Activated naive CD8-positive, alpha-beta T cell treated with anti-CD3 and anti-CD28 coated beads, Interleukin-2, amount 10 ng/mL, durations not matched to agents 7 days and 5 days (primary cell): Measurements from ENCODE around the gene CEP44. TPM values are rescaled to one million over a fixed set of nuclear protein-coding genes. Genes with fewer than 3 reads are reported as not detected.
"Not testable (repeated sequence)": the region's sequence is repeated elsewhere in the genome, so short reads cannot be mapped to it uniquely, and the experiment has no call there.

Source experiments
- ATAC-seq: fragments of 150-1000 bp; cut with Tn5 transposase; one replicate; pipeline ENCODE4 v1.10.0; 2021; ENCODE audit warnings: low read depth, moderate library complexity
- POLR2A ChIA-PET: fragments of 350-600 bp; sonication (Branson Sonifier 250); formaldehyde crosslinking; loops from one replicate; lab custom pipeline; 2021; ENCODE audit warnings: antibody characterized with exemption; lab: Charles Lee
- DNase-seq: peaks from one replicate; pipeline ENCODE4 v3.0.0; 2021
- H3K27ac Mint-ChIP-seq: one replicate; pipeline ENCODE4 v1.8.0; 2022; ENCODE audit warnings: mild to moderate bottlenecking, mixed read lengths
- H3K27me3 Mint-ChIP-seq: one replicate; pipeline ENCODE4 v1.8.0; 2022; ENCODE audit warnings: mild to moderate bottlenecking, moderate library complexity, mixed read lengths
- H3K36me3 Mint-ChIP-seq: one replicate; pipeline ENCODE4 v1.8.0; 2021; ENCODE audit warnings: mild to moderate bottlenecking, mixed read lengths
- H3K4me1 Mint-ChIP-seq: one replicate; pipeline ENCODE4 v1.8.0; 2021; ENCODE audit warnings: mixed read lengths
- H3K4me3 Mint-ChIP-seq: one replicate; pipeline ENCODE4 v1.8.0; 2022; ENCODE audit warnings: mild to moderate bottlenecking, moderate library complexity, mixed read lengths
- H3K9me3 Mint-ChIP-seq: one replicate; pipeline ENCODE4 v1.8.0; 2021; ENCODE audit warnings: mixed read lengths
- total RNA-seq, 2 experiments: library from RNA; stranded (reverse); gene quantifications; one replicate each; pipeline ENCODE4 v1.2.3, GENCODE V29; 2021

Gene CEP44
- total RNA-seq, 2 experiments from 2014 or later: 23.5 to 27.0 TPM

DNA sequence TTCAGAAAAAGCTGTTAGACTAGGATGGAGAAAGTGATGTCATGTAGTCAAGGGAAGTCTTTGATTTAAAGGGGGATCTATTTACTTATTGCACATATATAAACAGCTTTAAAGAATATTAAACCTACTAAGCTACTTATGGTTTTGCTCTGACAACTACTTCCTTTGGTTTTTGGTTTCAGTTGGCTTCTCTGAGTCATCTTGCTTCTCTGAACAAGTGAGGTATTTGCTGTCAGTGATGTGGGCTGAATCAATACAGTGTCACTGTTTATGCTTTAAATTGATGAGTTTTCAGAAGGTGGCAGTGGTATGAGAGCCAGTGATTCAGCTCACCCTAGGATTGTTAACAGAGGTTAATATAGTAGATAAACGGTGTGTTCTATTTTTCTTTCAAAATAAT lies 75.1 kb downstream of the CEP44 start:
- no peak for DNase-seq
- Mint-ChIP-seq H3K27ac (no peak overlapping the region), H3K27me3 (peaks cover 14% of the 10 kb centered on the region), H3K4me3 (peak overlapping the region; percentile 28), H3K4me1 (peaks cover 10% of the 10 kb centered on the region), H3K9me3 (no peaks in the 10 kb centered on the region), H3K36me3 (no peaks in the 10 kb centered on the region)
- peak; percentile 96 for ATAC-seq
- POLR2A ChIA-PET: no interaction called here

DNA sequence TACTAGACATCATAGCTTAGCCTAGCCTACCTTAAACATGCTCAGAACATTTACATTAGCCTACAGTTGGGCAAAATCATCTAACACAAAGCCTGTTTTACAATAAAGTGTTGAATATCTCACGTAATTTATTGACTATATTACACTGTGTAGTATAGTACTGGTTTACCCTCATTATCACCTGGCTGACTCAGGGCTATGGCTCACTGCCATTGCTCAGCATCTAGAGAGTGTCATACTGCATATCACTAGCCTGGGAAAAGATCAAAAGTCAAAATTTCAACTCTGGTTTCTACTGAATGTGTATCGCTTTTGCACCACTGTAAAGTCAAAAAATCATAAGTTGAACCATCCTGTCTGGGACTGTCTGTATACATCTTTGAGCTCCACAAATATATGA lies 78.6 kb downstream of the CEP44 start:
- peaks cover 10% of the 10 kb centered on the region for H3K4me1 Mint-ChIP-seq
- POLR2A ChIA-PET: no interaction called here
- no peak overlapping the region for H3K27ac Mint-ChIP-seq

DNA sequence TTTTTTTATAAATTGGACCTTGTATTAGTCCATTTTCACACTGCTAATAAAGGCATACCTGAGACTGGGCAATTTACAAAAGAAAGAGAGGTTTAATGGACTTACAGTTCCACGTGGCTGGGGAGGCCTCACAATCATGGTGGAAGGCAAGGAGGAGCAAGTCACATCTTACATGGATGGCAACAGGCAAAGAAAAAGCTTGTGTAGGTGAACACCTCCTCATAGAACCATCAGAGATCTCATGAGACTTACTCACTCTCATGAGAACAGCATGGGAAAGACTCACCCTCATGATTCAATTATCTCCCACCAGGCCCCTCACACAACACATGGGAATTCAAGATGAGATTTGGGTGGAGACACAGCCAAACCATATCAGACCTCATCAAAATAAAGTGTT lies 80.1 kb downstream of the CEP44 start:
- H3K9me3 Mint-ChIP-seq, POLR2A ChIA-PET: not testable (repeated sequence)

More for the DNA sequence above, 78.6 kb downstream of the CEP44 start:
- Mint-ChIP-seq H3K27me3 (peaks cover 9% of the 10 kb centered on the region), H3K4me3 (no peak overlapping the region), H3K36me3 (no peaks in the 10 kb centered on the region), H3K9me3 (no peaks in the 10 kb centered on the region)
- DNase-seq (no peak), ATAC-seq (no peak)

DNA sequence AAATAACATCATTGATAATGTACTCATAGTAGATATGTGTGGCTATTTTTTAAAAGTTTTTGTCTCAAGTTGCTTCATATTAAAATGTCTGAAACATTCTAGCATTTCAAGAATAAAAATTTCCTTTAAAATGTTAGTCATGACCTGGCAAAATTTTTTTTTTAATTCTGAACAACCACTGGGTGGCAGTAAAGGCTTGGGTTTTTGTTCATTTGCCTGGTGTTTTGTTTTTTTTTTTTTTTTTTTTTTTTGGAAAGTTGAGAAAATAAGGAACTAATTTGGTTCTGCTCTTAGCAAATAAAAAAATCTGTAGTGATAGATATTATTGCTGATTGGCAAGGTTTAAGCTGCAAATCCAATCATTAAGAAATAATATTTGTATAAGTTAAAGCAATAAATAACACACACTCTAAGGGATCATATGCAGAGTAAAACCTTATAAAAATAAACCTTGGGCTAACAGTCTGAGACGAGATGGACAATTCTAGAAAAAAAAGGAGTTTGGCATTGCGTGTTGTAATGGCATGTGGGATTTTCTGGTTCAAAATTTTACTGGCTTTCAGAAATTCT lies 81.4 kb downstream of the CEP44 start:
- Mint-ChIP-seq H3K27ac (no peak overlapping the region), H3K36me3 (no peaks in the 10 kb centered on the region), H3K9me3 (no peaks in the 10 kb centered on the region), H3K4me1 (no peaks in the 10 kb centered on the region), H3K4me3 (no peak overlapping the region), H3K27me3 (peaks cover 7% of the 10 kb centered on the region)
- POLR2A ChIA-PET: no interaction called here
- ATAC-seq (no peak), DNase-seq (no peak)

More for the DNA sequence above, 80.1 kb downstream of the CEP44 start:
- H3K4me3 Mint-ChIP-seq, H3K36me3 Mint-ChIP-seq, H3K27me3 Mint-ChIP-seq, H3K27ac Mint-ChIP-seq, DNase-seq, ATAC-seq, H3K4me1 Mint-ChIP-seq: not testable (repeated sequence)

DNA sequence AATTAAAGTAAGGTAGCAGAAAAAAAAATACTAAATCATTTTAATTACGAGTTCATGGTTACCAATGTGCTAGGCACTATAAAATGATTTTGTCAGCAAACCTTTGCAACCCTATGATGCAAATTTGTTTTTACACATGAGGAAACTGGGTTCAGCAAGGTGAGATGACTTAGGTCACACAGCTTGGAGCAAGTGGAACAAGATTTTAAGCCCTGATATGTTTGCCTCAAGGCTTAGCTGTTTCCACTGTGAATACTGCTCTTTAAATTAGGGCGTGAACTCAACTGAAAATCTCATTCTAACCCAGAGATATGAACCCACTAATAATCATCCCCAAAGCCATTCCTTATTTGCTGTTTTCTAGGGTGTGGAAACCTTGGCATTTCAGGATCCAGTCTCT lies 86.3 kb downstream of the CEP44 start:
- ATAC-seq: no peak
- no peak overlapping the region for H3K4me3 Mint-ChIP-seq
- POLR2A ChIA-PET: no interaction called here

DNA sequence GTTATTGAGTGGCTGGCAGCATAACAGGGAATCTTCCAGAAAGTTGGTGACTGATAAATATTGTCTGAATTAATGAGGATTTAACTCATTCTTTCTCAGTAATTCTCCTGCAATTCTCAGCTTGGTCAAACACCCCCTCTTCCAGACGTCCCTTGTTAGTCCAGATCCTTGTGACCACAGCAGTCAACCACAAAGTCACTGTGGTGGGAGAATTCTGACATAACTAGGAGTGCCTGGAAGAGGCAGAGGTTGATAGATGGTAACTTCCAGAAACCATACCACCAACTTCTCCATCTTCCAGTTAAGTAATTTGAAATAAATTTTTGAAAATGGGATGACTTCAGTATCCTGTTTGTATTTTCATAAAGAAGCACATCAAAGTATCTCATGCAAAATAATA lies 90.1 kb downstream of the CEP44 start:
- no peaks in the 10 kb centered on the region for H3K36me3 Mint-ChIP-seq
- POLR2A ChIA-PET: no interaction called here
- ATAC-seq (no peak), DNase-seq (no peak)
- no peak overlapping the region for H3K4me3 Mint-ChIP-seq
- H3K27ac Mint-ChIP-seq: no peak overlapping the region
- H3K4me1 Mint-ChIP-seq: no peaks in the 10 kb centered on the region
- H3K9me3 Mint-ChIP-seq: no peaks in the 10 kb centered on the region
- no peaks in the 10 kb centered on the region for H3K27me3 Mint-ChIP-seq

More for the DNA sequence above, 86.3 kb downstream of the CEP44 start:
- no peaks in the 10 kb centered on the region for H3K27me3 Mint-ChIP-seq
- H3K9me3 Mint-ChIP-seq: no peaks in the 10 kb centered on the region
- H3K27ac Mint-ChIP-seq: no peak overlapping the region
- H3K36me3 Mint-ChIP-seq: no peaks in the 10 kb centered on the region
- DNase-seq: no peak
- H3K4me1 Mint-ChIP-seq: no peaks in the 10 kb centered on the region

DNA sequence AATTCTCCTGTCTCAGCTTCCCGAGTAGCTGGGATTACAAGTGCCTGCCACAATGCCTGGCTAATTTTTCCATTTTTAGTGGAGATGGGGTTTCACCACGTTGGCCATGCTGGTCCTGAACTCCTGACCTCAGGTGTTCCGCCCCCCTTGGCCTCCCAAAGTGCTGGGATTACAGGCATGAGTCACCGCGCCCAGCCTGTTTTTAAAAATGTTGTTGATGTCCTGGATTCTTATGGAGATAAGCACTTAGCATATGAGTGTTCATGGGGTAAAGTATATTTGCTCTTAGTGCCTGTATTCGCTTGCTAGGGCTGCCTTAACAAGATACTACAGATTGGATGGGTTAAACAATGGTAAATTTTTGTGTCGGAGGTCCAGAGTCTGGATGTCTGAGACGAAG lies 91.7 kb downstream of the CEP44 start:
- POLR2A ChIA-PET: no interaction called here
- ATAC-seq (no peak), DNase-seq (no peak)
- Mint-ChIP-seq H3K27ac (no peak overlapping the region), H3K4me3 (no peak overlapping the region), H3K9me3 (no peaks in the 10 kb centered on the region), H3K27me3 (no peaks in the 10 kb centered on the region), H3K36me3 (no peaks in the 10 kb centered on the region), H3K4me1 (no peaks in the 10 kb centered on the region)

DNA sequence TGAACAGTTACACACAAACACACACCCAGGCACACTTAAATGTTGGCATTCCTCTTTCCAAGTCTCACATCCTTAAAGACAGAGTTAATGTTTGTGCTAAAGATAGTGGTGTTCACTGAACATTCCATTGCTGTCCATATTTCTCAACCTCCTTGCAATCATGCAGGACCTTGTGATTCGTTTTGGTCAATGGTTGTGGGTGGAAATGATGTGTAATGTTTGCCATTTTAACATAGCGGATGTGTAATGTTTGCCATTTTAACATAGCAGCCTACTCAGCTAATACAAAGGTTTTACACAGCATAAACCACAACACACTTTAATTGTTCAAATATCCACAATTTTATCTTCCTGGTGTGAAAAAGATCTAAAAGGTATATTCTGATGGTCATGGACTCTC lies 93.9 kb downstream of the CEP44 start:
- Mint-ChIP-seq H3K27ac (no peak overlapping the region), H3K9me3 (no peaks in the 10 kb centered on the region), H3K36me3 (no peaks in the 10 kb centered on the region), H3K27me3 (peaks cover 2% of the 10 kb centered on the region), H3K4me3 (no peak overlapping the region), H3K4me1 (no peaks in the 10 kb centered on the region)
- no peak for ATAC-seq
- POLR2A ChIA-PET: no interaction called here
- DNase-seq: no peak

DNA sequence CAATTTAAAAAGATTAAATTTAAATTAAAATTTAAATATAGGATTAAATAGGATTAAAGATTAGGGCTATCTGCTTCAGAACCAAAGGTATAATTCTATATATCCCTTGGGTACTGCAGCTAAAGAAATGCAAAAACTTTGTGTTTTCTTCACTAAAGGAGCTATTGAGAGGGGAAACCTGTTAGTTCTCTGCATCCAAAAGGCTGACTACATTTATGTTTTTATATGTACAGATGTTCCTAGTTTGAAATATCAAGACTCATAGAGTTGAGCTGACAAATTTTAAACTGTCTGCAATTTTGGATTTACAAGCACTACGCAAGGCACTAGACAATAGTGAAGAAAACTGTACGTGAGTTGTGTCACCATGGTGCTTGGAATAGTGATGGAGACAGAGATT lies 95.2 kb downstream of the CEP44 start:
- peaks cover 2% of the 10 kb centered on the region for H3K27me3 Mint-ChIP-seq
- H3K4me1 Mint-ChIP-seq: no peaks in the 10 kb centered on the region
- ATAC-seq: no peak
- no peak overlapping the region for H3K27ac Mint-ChIP-seq
- no peaks in the 10 kb centered on the region for H3K36me3 Mint-ChIP-seq
- no peak overlapping the region for H3K4me3 Mint-ChIP-seq
- H3K9me3 Mint-ChIP-seq: no peaks in the 10 kb centered on the region
- POLR2A ChIA-PET: no interaction called here
- DNase-seq: no peak

DNA sequence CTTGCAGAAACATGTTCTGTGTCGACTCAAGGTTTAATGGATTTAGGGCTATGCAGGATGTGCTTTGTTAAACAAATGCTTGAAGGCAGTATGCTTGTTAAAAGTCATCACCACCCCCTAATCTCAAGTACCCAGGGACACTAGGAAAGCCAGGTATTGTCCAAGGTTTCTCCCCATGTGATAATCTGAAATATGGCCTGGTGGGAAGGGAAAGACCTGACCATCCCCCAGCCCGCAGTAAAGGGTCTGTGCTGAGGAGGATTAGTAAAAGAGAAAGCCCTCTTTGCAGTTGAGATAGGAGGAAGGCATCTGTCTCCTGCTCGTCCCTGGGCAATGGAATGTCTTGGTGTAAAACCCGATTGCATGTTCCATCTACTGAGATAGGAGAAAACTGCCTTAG lies 96.5 kb downstream of the CEP44 start:
- H3K27ac Mint-ChIP-seq, ATAC-seq, H3K4me1 Mint-ChIP-seq, DNase-seq, H3K27me3 Mint-ChIP-seq, POLR2A ChIA-PET, H3K36me3 Mint-ChIP-seq, H3K4me3 Mint-ChIP-seq, H3K9me3 Mint-ChIP-seq: not testable (repeated sequence)

DNA sequence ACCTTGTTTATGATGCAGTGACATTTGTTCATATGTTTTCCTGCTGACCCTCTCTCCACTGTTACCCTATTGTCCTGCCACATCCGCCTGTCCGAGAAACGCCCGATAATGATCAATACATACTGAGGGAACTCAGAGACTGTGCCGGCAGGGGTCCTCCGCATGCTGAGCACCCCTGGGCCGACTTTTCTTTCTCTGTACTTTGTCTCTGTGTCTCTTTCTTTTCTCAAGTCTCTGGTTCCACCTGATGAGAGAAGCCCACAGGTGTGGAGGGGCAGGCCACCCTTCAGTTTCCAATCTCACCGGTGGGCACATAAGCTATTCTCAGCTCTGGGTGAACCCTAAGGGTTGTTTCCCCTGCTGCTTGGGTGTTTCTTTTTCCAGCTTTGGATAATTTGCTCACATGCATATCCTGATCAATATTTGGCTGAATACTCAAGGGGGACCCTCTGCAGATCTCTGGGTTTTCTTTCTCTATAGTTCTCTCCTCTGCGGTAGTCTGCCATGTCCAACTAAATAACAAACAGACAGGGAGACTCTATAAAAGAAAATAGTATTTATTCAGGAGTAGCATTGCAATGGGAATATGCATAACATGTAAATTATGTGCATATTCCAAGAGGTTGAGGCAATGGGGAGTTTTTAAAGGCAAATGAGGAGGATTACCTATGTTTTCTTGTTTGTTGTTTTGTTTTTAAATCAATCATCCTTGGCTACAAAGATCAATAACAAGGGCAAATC lies 97.2 kb downstream of the CEP44 start:
- no peak for ATAC-seq
- no peaks in the 10 kb centered on the region for H3K4me1 Mint-ChIP-seq
- H3K36me3 Mint-ChIP-seq: no peaks in the 10 kb centered on the region
- no peak overlapping the region for H3K27ac Mint-ChIP-seq
- POLR2A ChIA-PET: no interaction called here
- H3K9me3 Mint-ChIP-seq: no peaks in the 10 kb centered on the region
- DNase-seq: no peak
- H3K27me3 Mint-ChIP-seq: peaks cover 2% of the 10 kb centered on the region
- no peak overlapping the region for H3K4me3 Mint-ChIP-seq

DNA sequence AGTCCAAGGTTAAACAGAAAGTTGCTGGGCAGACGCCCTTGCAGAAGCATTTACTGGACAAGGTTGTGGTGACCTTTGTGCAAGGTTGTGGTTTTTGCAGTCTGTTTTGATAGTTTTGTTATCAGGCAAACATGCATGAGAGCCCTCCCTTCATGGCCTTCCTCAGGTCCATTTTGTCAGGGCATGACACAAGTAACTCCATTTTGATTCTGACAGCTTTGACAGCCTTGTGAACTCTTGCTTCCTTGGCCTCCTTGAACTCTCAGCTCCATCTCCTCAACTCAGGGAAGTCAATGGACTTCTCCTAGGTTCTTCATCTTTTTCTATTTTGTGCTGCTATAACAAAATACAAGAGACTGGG lies 97.7 kb downstream of the CEP44 start:
- H3K27me3 Mint-ChIP-seq: peaks cover 2% of the 10 kb centered on the region
- no peaks in the 10 kb centered on the region for H3K36me3 Mint-ChIP-seq
- H3K9me3 Mint-ChIP-seq: no peaks in the 10 kb centered on the region
- H3K4me3 Mint-ChIP-seq: no peak overlapping the region
- no peak overlapping the region for H3K27ac Mint-ChIP-seq
- POLR2A ChIA-PET: no interaction called here
- DNase-seq (no peak), ATAC-seq (no peak)
- H3K4me1 Mint-ChIP-seq: no peaks in the 10 kb centered on the region
